GM18502 (cell line): ENCODE data around the gene HLA-DQA2.
"Not testable (repeated sequence)": the region's sequence is repeated elsewhere in the genome, so short reads cannot be mapped to it uniquely, and the experiment has no call there.

Experiments
- ATAC-seq: cut with Tn5 transposase; IDR thresholded peaks from one replicate; pipeline ENCODE4 v1.9.1; 2021; ENCODE audit warnings: mild to moderate bottlenecking; ENCODE audit not compliant: unreplicated experiment, poor library complexity

HLA-DQA2 gene

GRCh38 chr6:32741031-32741960 lies at the start of gene HLA-DQA2:
HLA-DQA2 (plus strand) TSS chr6:32741391; CDS start chr6:32741444, 53 bp downstream.
- ATAC-seq = no peak

DNA sequence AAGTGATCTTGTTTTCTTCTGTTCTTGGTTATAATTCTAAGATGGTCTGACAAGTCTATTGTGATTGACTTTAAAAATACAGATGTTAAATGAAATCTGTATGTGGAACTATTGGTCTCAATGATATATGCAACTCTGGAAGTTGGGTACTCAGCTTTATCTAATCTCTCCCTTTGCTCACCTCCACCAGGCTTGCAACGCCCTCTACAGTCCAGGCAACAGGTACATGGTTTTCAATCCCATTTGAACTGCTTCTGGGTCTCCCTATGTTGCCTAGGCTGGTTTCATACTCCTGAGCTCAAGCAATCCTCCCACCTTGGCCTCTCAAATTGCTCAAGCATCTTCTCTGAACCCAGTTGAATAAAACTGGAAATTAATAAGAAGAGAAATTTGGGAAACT lies 49.2 kb upstream of the HLA-DQA2 start:
- ATAC-seq = no peak

DNA sequence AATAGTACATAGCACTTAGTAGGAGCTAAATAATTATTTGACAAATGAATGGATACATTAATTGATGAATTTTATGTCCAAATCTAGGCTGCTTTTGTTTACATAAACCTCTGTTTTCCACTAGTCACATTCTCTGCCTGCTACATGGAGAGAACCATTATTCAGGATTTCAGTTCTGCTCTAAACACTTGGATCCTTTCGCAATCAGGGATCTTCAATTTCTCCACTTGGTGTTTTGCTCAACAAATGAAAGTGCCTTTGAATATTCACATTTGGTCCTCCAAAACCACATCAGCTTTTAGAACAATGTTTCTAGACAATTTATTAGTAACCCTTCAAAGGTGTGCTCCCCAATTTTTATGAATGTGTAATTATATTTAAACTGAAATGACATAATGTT lies 44.2 kb upstream of the HLA-DQA2 start:
- ATAC-seq = no peak

- no peak for ATAC-seq
These were observed 40.7 kb upstream of the HLA-DQA2 start for GRCh38 chr6:32700391-32701040.

DNA sequence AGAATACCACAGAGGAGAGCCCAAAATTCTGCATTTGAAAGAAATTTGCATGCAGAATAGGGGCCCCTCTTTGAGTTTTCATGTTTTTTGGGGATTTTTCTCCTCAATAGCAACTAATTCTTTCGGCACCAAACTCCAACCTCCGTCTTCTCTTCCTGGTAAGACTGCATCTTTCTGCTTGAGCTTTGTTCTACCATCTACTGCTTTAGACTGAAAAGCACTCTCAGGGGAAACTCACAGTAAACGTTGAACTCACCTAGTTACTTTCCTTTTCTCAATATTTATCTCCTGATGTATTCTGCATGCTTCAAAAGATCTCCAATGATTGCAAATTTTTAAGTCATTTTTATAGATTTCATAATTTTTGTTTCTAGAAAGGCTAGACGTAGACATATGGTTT lies 37.8 kb upstream of the HLA-DQA2 start:
- ATAC-seq = no peak

- ATAC-seq = not testable (repeated sequence)
These were observed 36.0 kb upstream of the HLA-DQA2 start for GRCh38 chr6:32705164-32705563.

- no peak for ATAC-seq
These were observed 31.6 kb upstream of the HLA-DQA2 start for GRCh38 chr6:32709625-32710024.

GRCh38 chr6:32713241-32713640 lies 27.9 kb upstream of the HLA-DQA2 start:
- no peak for ATAC-seq

GRCh38 chr6:32716396-32716795 lies 24.8 kb upstream of the HLA-DQA2 start:
- no peak for ATAC-seq

- no peak for ATAC-seq
These were observed 22.3 kb upstream of the HLA-DQA2 start for GRCh38 chr6:32718879-32719278.

- ATAC-seq = no peak
These were observed 3.1 kb upstream of the HLA-DQA2 start for GRCh38 chr6:32738126-32738525.

DNA sequence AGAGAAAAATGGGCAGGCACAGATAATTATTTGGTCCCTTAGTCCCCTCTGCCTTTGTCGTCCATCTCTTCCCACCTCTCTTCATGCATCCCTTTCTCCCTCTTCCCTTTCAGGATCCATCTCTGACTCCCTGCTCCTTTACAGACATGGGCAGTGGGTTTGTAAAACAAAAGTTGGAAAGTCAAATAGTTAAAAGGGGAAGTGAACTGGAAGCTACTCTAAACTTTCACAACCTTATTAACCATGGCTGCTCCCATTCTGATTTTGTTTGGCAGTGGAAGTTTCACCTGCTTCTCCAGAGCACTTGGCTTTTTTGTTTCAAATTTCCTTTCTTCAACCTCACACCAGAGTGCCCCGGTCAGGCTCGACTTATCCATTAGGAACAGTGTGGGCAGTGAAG lies 1.2 kb downstream of the HLA-DQA2 start:
- ATAC-seq = no peak

GRCh38 chr6:32744776-32745175 lies 3.6 kb downstream of the HLA-DQA2 start:
- no peak for ATAC-seq

DNA sequence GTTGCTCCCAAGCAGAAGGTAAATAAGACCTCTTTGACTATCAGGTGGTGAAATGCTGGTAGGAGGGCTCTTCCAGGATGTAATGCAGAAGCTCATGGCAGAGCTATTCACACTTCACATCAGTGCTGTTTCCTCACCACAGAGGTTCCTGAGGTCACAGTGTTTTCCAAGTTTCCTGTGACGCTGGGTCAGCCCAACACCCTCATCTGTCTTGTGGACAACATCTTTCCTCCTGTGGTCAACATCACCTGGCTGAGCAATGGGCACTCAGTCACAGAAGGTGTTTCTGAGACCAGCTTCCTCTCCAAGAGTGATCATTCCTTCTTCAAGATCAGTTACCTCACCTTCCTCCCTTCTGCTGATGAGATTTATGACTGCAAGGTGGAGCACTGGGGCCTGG lies 4.5 kb downstream of the HLA-DQA2 start:
- not testable (repeated sequence) for ATAC-seq

DNA sequence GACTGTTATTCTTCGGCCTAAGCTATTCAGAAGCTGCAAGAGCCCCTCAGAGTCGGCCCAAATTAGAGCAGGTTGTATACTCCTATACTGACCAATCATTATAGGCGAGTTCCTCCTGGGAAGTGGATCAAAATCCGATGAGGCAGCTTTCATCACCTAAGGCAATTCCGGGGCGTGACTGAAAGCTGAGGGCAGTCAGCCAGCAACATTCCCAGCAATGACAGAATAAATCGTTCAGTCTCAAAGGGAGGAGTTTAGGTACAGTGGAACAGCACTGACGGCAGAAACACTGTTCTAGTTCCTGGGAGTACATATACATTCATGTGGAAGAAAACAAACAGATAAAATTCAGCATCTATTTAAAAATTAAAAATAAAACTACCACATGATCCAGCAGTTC lies 11.4 kb downstream of the HLA-DQA2 start:
- no peak for ATAC-seq

GRCh38 chr6:32759669-32760068 lies 18.5 kb downstream of the HLA-DQA2 start:
- ATAC-seq = no peak

- ATAC-seq = no peak
These were observed 19.9 kb downstream of the HLA-DQA2 start for GRCh38 chr6:32761072-32761471.

DNA sequence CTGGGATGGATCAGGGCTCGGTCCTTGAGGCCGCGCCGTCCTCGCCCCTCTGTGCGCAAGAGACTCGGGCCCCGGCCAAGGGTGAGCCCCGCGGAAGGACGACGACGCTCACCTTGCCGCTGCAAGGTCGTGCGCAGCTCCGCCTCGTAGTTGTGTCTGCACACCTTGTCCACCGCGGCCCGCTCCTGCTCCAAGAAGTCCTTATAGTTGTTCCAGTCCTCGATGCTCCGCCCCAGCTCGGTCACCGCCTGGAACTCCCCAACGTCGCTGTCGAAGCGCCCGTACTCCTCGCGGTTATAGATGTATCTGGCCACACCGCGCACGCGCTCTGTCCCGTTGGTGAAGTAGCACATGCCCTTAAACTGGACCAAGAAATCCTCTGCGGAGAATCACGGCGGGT lies 20.4 kb downstream of the HLA-DQA2 start:
- no peak for ATAC-seq

- ATAC-seq = no peak
These were observed 22.2 kb downstream of the HLA-DQA2 start, which contains the start of gene HLA-DQB2 for GRCh38 chr6:32763421-32763820. HLA-DQB2 (minus strand) TSS chr6:32763532; CDS start chr6:32763470, 62 bp downstream.

DNA sequence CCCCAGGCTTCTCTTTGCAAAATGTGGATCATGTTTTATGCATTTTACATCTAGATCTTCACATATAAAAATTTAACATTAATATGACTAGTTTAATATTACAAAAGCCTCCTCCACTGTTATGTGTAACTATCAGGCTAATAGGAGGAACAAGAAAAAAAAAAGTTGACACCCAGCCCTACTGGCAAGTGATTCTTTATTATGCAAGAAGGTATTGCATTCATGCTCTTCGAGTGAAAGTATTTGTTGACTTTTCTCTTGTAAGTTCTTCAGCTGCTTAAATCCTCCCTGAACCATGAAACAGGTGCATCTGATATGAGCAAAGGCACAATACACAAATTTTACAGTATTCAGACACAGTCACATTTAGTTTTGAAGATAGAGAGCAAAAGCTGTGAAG lies 22.9 kb downstream of the HLA-DQA2 start:
- no peak for ATAC-seq

DNA sequence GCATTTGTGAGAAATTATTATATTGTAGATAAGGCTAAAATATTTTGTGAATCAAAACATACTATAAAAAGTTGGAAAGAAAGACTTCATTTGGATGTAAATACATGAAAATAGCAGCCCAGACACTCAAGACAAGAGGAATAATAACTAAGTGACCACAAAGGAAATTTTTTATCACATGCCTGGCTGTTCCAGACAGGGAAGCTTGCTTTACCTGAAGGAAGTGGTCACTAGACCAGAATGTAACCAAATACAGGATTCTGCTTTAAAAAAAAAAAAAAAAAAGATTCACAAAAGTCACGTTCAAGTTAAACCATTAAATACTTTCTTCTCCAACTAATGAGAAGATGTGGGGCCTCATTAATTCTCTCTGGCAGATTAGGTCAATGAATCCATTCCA lies 31.5 kb downstream of the HLA-DQA2 start:
- ATAC-seq = no peak
